SK-N-SH (cell line): ENCODE data around the gene GPC2. TPM values are rescaled to one million over a fixed set of nuclear protein-coding genes. Genes with fewer than 3 reads are reported as not detected.
"Not testable (repeated sequence)": the region's sequence is repeated elsewhere in the genome, so short reads cannot be mapped to it uniquely, and the experiment has no call there.

Experiments used
- CTCF ChIA-PET: fragments of 300-600, 350-600 bp; formaldehyde crosslinking; extraction: SDS; loops from one replicate; lab custom pipeline; 2021; lab: Yijun Ruan, JAX
- POLR2A ChIA-PET: fragments of 350-600 bp; sonication (Branson Sonifier 250); formaldehyde crosslinking; extraction: SDS; loops from one replicate; lab custom pipeline; 2020; ENCODE audit warnings: antibody characterized with exemption, inconsistent platforms; lab: Yijun Ruan, JAX
- DNase-seq: peaks from one replicate; pipeline ENCODE4 v3.0.0; 2012
- H2AFZ ChIP-seq: fragments of 200-600 bp; sonication (generic); 2 replicates; pipeline ENCODE4 v1.8.1; 2016; ENCODE audit warnings: antibody characterized with exemption, mild to moderate bottlenecking, low read depth
- H3F3A ChIP-seq: fragments of 200-600 bp; sonication (generic); replicated peaks from 2 replicates; pipeline ENCODE3; 2016; ENCODE audit warnings: antibody characterized with exemption, mild to moderate bottlenecking; ENCODE audit not compliant: insufficient read depth
- H3K27ac ChIP-seq, 2 experiments: fragments of 200-500 bp in 1 of 2; fragments of 200-600 bp in 1 of 2; sonication (Bioruptor generic) in 1 of 2; sonication (generic), shearing (Covaris generic) in 1 of 2; 2 replicates each; pipeline versions ENCODE4 v1.5.1 to v1.6.1; 2014 to 2016; ENCODE audit warnings: low read depth in 2 of 2, inconsistent platforms in 1 of 2, low read length in 1 of 2, mild to moderate bottlenecking in 1 of 2, mixed read lengths in 1 of 2
- H3K27me3 ChIP-seq: fragments of 200-600 bp; sonication (generic), shearing (Covaris generic); 2 replicates; pipeline ENCODE4 v1.6.1; 2016; ENCODE audit warnings: mixed run types; ENCODE audit not compliant: insufficient read depth
- H3K36me3 ChIP-seq, 2 experiments: fragments of 200-500 bp in 1 of 2; fragments of 200-600 bp in 1 of 2; sonication (Bioruptor generic) in 1 of 2; sonication (generic) in 1 of 2; replicated peaks in 1 of 2; 2 replicates each; pipeline versions ENCODE3 to v1.5.1; 2014 to 2016; ENCODE audit warnings: low read length in 1 of 2, mild to moderate bottlenecking in 1 of 2; ENCODE audit not compliant: insufficient read depth in 2 of 2, control insufficient read depth in 1 of 2
- H3K4me1 ChIP-seq, 2 experiments: fragments of 200-500 bp in 1 of 2; fragments of 200-600 bp in 1 of 2; sonication (Bioruptor generic) in 1 of 2; sonication (generic), shearing (Covaris generic) in 1 of 2; 2 replicates each; pipeline versions ENCODE4 v1.5.1 to v1.6.1; 2014 to 2016; ENCODE audit warnings: low read depth in 1 of 2, low read length in 1 of 2, mixed run types in 1 of 2; ENCODE audit not compliant: insufficient read depth in 2 of 2, control insufficient read depth in 1 of 2
- H3K4me2 ChIP-seq: fragments of 200-600 bp; sonication (generic), shearing (Covaris generic); 2 replicates; pipeline ENCODE4 v1.6.1; 2017; ENCODE audit warnings: mixed run types
- H3K4me3 ChIP-seq, 2 experiments: fragments of 200-500 bp in 1 of 2; fragments of 200-600 bp in 1 of 2; sonication (Bioruptor generic) in 1 of 2; sonication (generic), shearing (Covaris generic) in 1 of 2; 2 replicates each; pipeline versions ENCODE4 v1.5.1 to v1.8.1; 2014 to 2016; ENCODE audit warnings: low read depth in 2 of 2, inconsistent platforms in 1 of 2, low read length in 1 of 2, mild to moderate bottlenecking in 1 of 2, mixed read lengths in 1 of 2, moderate library complexity in 1 of 2
- H3K79me2 ChIP-seq: fragments of 200-600 bp; sonication (generic); 2 replicates; pipeline ENCODE4 v1.8.1; 2017; ENCODE audit warnings: mild to moderate bottlenecking; ENCODE audit not compliant: insufficient read depth
- H3K9ac ChIP-seq: fragments of 200-600 bp; sonication (generic); 2 replicates; pipeline ENCODE4 v1.6.1; 2017; ENCODE audit warnings: mixed run types
- H3K9me2 ChIP-seq: fragments of 200-600 bp; sonication (generic); 2 replicates; pipeline ENCODE4 v1.6.1; 2017; ENCODE audit warnings: mixed run types
- H3K9me3 ChIP-seq: fragments of 200-600 bp; sonication (generic); 2 replicates; pipeline ENCODE4 v1.6.1; 2017; ENCODE audit warnings: mixed run types, mild to moderate bottlenecking, moderate library complexity
- H4K20me1 ChIP-seq: fragments of 200-600 bp; sonication (generic); 2 replicates; pipeline ENCODE4 v1.6.1; 2017; ENCODE audit warnings: mild to moderate bottlenecking, mixed run types; ENCODE audit not compliant: insufficient read depth
- CHD2 ChIP-seq: fragments of 150-350 bp; IDR thresholded peaks from 2 replicates; pipeline ENCODE4 v1.6.1; 2018; ENCODE audit warnings: low read length; ENCODE audit not compliant: partially characterized antibody
- ELF1 ChIP-seq: IDR thresholded peaks from 2 replicates; pipeline ENCODE4 v1.4.0; 2012
- EZH2phosphoT487 ChIP-seq: fragments of 200-600 bp; sonication (generic); IDR thresholded peaks from 2 replicates; pipeline ENCODE4 v1.6.1; 2017; ENCODE audit warnings: low read depth, mixed run types, mild to moderate bottlenecking, antibody characterized with exemption, moderate library complexity, borderline replicate concordance
- FOSL2 ChIP-seq: IDR thresholded peaks from 2 replicates; pipeline ENCODE4 v1.4.0; 2012; ENCODE audit warnings: low read depth, mild to moderate bottlenecking, moderate library complexity, borderline replicate concordance
- GATA2 ChIP-seq: sonication (generic); formaldehyde crosslinking; IDR thresholded peaks from 2 replicates; pipeline ENCODE4 v1.5.0; 2020; ENCODE audit warnings: mild to moderate bottlenecking, missing genetic modification reagents
- MAX ChIP-seq: IDR thresholded peaks from 2 replicates; pipeline ENCODE4 v1.4.0; 2012; ENCODE audit warnings: low read depth
- MXI1 ChIP-seq: IDR thresholded peaks from 2 replicates; pipeline ENCODE4 v1.6.1; 2012; ENCODE audit warnings: mild to moderate bottlenecking, low read depth, low read length, improper control_type of control experiment
- NFIC ChIP-seq: IDR thresholded peaks from 2 replicates; pipeline ENCODE4 v1.4.0; 2012; ENCODE audit warnings: borderline replicate concordance
- RAD21 ChIP-seq: IDR thresholded peaks from 2 replicates; pipeline ENCODE4 v1.6.1; 2012; ENCODE audit warnings: mild to moderate bottlenecking, low read length
- RCOR1 ChIP-seq: fragments of 150-350 bp; IDR thresholded peaks from 2 replicates; pipeline ENCODE4 v1.6.1; 2017; ENCODE audit warnings: antibody characterized with exemption, low read length
- RFX5 ChIP-seq: IDR thresholded peaks from 2 replicates; pipeline ENCODE4 v1.6.1; 2012; ENCODE audit warnings: mild to moderate bottlenecking, improper control_type of control experiment, low read length
- SIN3A ChIP-seq: IDR thresholded peaks from 2 replicates; pipeline ENCODE4 v1.6.1; 2012; ENCODE audit warnings: low read depth, mild to moderate bottlenecking, low read length, moderate library complexity, borderline replicate concordance
- TAF1 ChIP-seq: IDR thresholded peaks from 2 replicates; pipeline ENCODE4 v1.6.1; 2012; ENCODE audit warnings: low read depth, mild to moderate bottlenecking, low read length, moderate library complexity, borderline replicate concordance
- USF1 ChIP-seq: IDR thresholded peaks from 2 replicates; pipeline ENCODE4 v1.4.0; 2012; ENCODE audit warnings: low read depth, borderline replicate concordance
- WGBS: methylation state at CpG from one replicate; pipeline ENCODE4 v1.1.6; 2017; ENCODE audit warnings: low lambda C conversion rate; 5-methylcytosine and 5-hydroxymethylcytosine counted together
- polyA plus RNA-seq, 3 experiments: library from polyadenylated mRNA; depleted of rRNA; stranded (reverse); fragments of >200 nt; gene quantifications; 2 replicates each; pipeline ENCODE4 v1.2.3, GENCODE V29; 2012
- TF ChIP-seq, protein P1 (sequence below): fragments of 200-600 bp; sonication (generic); IDR thresholded peaks from 2 replicates; pipeline ENCODE4 v1.6.1; 2017; ENCODE audit warnings: antibody characterized with exemption, mild to moderate bottlenecking, moderate library complexity
- TF ChIP-seq, protein P2 (sequence below): IDR thresholded peaks from 2 replicates; pipeline ENCODE4 v1.6.1; 2012; ENCODE audit warnings: mild to moderate bottlenecking, low read depth, low read length, moderate library complexity

GPC2 gene
- polyA plus RNA-seq, 1 of the 3 experiments (the other 2 are of a cell fraction) = 12.9 TPM

DNA sequence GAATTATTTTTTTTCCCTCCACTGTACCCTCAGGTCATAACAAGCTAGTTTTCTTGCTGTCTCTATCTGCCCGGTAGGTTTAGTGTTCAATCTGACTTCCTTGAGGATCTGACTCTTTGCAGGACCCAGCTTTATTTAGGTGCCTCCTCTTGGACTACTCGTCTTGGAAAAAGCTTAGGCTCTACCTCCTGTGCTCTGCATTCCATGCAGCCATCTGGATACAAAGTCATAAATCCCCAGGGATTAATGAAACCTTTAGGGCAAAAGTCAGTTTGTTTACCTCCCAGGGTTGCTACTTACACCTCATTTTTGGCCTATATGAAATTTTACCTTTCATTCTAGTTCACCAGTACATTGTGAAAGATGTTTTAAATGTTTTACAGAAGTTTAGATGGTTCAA is 8.5 kb upstream of the GPC2 start:
- Histone ChIP-seq H3K27me3 (no peaks in the 10 kb centered on the region), H3F3A (no peaks in the 10 kb centered on the region), H3K27ac (no peak overlapping the region), H3K79me2 (no peaks in the 10 kb centered on the region), H3K9me3 (no peaks in the 10 kb centered on the region), H4K20me1 (no peaks in the 10 kb centered on the region), H3K4me1 (peaks cover 0 to 6% of the 10 kb centered on the region in 2 experiments; a peak in 1 of 4 replicates), H3K4me2 (no peak overlapping the region), H3K9me2 (no peaks in the 10 kb centered on the region), H2AFZ (no peak overlapping the region)
- 84% methylated on average over 2 of the region's 2 CpGs for WGBS
- DNase-seq = no peak
- CTCF ChIA-PET = interaction anchor here (1.2 to 1.8 kb wide), 2 partner anchors 14 to 53 kb away, joined by 5 to 7 read pairs; no protein-coding TSS in a partner anchor
- TF ChIP-seq RFX5 (no peak), SIN3A (no peak), TAF1 (no peak), USF1 (no peak), FOSL2 (no peak), MAX (no peak), RCOR1 (no peak), MXI1 (no peak), RAD21 (no peak), CHD2 (no peak), EZH2phosphoT487 (no peak), ELF1 (no peak), NFIC (no peak), GATA2 (CRISPR knock-in tag) (no peak)
- TF ChIP-seq, protein P1, sequence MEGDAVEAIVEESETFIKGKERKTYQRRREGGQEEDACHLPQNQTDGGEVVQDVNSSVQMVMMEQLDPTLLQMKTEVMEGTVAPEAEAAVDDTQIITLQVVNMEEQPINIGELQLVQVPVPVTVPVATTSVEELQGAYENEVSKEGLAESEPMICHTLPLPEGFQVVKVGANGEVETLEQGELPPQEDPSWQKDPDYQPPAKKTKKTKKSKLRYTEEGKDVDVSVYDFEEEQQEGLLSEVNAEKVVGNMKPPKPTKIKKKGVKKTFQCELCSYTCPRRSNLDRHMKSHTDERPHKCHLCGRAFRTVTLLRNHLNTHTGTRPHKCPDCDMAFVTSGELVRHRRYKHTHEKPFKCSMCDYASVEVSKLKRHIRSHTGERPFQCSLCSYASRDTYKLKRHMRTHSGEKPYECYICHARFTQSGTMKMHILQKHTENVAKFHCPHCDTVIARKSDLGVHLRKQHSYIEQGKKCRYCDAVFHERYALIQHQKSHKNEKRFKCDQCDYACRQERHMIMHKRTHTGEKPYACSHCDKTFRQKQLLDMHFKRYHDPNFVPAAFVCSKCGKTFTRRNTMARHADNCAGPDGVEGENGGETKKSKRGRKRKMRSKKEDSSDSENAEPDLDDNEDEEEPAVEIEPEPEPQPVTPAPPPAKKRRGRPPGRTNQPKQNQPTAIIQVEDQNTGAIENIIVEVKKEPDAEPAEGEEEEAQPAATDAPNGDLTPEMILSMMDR = no peak
- TF ChIP-seq, protein P2, sequence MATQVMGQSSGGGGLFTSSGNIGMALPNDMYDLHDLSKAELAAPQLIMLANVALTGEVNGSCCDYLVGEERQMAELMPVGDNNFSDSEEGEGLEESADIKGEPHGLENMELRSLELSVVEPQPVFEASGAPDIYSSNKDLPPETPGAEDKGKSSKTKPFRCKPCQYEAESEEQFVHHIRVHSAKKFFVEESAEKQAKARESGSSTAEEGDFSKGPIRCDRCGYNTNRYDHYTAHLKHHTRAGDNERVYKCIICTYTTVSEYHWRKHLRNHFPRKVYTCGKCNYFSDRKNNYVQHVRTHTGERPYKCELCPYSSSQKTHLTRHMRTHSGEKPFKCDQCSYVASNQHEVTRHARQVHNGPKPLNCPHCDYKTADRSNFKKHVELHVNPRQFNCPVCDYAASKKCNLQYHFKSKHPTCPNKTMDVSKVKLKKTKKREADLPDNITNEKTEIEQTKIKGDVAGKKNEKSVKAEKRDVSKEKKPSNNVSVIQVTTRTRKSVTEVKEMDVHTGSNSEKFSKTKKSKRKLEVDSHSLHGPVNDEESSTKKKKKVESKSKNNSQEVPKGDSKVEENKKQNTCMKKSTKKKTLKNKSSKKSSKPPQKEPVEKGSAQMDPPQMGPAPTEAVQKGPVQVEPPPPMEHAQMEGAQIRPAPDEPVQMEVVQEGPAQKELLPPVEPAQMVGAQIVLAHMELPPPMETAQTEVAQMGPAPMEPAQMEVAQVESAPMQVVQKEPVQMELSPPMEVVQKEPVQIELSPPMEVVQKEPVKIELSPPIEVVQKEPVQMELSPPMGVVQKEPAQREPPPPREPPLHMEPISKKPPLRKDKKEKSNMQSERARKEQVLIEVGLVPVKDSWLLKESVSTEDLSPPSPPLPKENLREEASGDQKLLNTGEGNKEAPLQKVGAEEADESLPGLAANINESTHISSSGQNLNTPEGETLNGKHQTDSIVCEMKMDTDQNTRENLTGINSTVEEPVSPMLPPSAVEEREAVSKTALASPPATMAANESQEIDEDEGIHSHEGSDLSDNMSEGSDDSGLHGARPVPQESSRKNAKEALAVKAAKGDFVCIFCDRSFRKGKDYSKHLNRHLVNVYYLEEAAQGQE = no peak
- TF ChIP-seq, all 33 proteins: peak for 0
- Histone ChIP-seq H3K36me3 (no peaks in the 10 kb centered on the region), H3K9ac (no peak overlapping the region), H3K4me3 (no peak overlapping the region)
- POLR2A ChIA-PET = no interaction called here

GRCh38 chr7:100183090-100183489 is 5.9 kb upstream of the GPC2 start:
- H3F3A ChIP-seq, H3K36me3 ChIP-seq, H3K4me1 ChIP-seq, H3K27ac ChIP-seq, H3K27me3 ChIP-seq, H2AFZ ChIP-seq, DNase-seq, H3K9ac ChIP-seq, H3K79me2 ChIP-seq, H3K9me2 ChIP-seq, H4K20me1 ChIP-seq, POLR2A ChIA-PET, H3K9me3 ChIP-seq, H3K4me3 ChIP-seq, H3K4me2 ChIP-seq: not testable (repeated sequence)
- WGBS = 84% methylated on average over 6 of the region's 6 CpGs
- CTCF ChIA-PET = interaction anchor here (1.5 kb wide), 1 partner anchor 33 kb away, joined by 4 read pairs; no protein-coding TSS in a partner anchor

DNA sequence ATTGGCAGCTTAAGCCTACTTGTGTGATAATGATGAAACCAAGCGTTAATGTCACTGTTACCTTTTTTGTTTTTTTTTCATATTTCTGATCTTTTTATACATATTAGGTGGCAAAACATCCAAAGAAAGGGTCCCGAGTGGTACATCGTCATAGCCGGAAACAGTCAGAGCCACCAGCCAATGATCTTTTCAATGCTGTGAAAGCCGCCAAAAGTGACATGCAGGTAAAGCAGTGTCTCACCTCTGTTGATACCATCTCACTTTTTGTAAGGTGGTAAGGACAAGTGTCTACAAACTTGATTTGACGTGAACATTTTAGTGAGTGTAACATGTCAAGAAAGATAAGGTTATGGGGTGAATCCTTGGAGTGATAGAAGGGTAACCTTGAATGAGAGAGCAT is 5.4 kb upstream of the GPC2 start:
- H4K20me1 ChIP-seq, H3K4me1 ChIP-seq, H3K9me2 ChIP-seq, H3K36me3 ChIP-seq, H3K9ac ChIP-seq, H3K27me3 ChIP-seq, H3K9me3 ChIP-seq, H3K4me3 ChIP-seq, H3K4me2 ChIP-seq, H3K79me2 ChIP-seq, H2AFZ ChIP-seq, DNase-seq, H3K27ac ChIP-seq, H3F3A ChIP-seq: not testable (repeated sequence)
- WGBS = 86% methylated on average over 6 of the region's 6 CpGs
- ChIA-PET POLR2A (interaction anchor here (0.6 kb wide), 1 partner anchor 34 kb away, joined by 3 read pairs; the partner anchor contains the start of gene LAMTOR4), CTCF (interaction anchor here (1.2 to 1.5 kb wide), 2 partner anchors 8 to 33 kb away, joined by 4 to 6 read pairs; no protein-coding TSS in a partner anchor)
